Frontal cortex (tissue), 4 donors: ENCODE data around the gene RIPOR3. TPM values are rescaled to one million over a fixed set of nuclear protein-coding genes. Genes with fewer than 3 reads are reported as not detected.
"Not testable (repeated sequence)": the region's sequence is repeated elsewhere in the genome, so short reads cannot be mapped to it uniquely, and the experiment has no call there.

Experiments used
- DNase-seq, 2 donors: peaks; one replicate each; pipeline ENCODE4 v3.0.0; 2012; ENCODE audit warnings: low spot score in 2 of 2
- FAIRE-seq: peaks from 2 replicates; lab custom pipeline; 2012; peaks lifted over from hg19 to GRCh38; lab: Jason Lieb, UNC
- small RNA-seq: library from RNA; depleted of rRNA; stranded (forward); fragments of <200 nt; gene quantifications from one replicate; pipeline ENCODE3, GENCODE V24; 2014
- total RNA-seq: library from RNA; depleted of rRNA; stranded (reverse); fragments of >200 nt; gene quantifications from one replicate; pipeline ENCODE4 v1.2.3, GENCODE V29; 2014
- donor health status: control.
- donor health status: control.
- donor health status: control.

The RIPOR3 gene
- total RNA-seq, 1 donor from 2014 or later = 0.41 TPM

DNA sequence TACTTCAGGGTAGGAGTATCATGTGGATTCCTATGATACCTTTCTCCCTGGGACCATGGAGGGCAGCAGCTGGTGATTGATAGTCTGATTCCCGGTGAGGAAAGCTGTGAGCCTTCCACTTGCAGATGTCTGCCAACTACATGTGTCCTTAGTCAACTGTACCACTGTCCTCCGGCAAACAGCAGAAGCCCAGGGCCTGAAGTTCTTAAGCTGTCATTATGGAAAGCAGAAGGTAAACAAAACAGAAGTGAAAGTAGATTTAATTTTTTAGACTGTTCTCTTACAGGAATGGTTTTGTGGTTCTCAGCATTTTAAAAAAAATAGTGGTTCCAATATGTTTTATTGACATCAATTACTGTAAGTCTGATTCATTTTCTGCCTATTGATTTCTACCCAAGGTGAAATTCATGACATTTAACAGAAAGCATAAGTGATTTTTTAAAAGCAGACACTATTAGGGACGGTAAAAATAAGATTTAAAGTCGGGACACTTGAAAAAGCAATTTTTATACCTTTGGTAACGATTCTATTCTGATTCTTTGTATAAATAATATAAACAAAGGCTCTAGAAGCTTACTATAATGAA lies 144.5 kb downstream of the RIPOR3 start:
- DNase-seq (no peak), FAIRE-seq (no peak)

DNA sequence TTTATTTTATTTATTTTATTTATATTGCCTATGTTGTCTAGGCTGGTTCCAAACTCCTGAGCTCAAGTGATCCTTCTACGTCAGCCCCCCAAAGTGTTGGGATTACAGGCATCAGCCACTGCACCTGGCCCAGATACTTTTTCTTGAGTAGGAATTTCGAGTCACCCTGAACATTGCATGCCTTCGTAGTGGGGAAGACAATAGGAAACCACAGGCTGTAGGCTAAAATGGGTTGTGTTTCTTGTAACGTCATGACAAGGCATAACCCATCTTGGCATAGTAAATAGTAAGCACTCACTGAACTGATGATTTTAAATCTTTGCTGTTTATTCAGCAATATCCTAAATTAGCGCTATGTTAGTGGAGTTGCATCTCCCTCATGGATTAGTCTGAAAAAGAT lies 146.2 kb downstream of the RIPOR3 start:
- DNase-seq (no peak), FAIRE-seq (no peak)

DNA sequence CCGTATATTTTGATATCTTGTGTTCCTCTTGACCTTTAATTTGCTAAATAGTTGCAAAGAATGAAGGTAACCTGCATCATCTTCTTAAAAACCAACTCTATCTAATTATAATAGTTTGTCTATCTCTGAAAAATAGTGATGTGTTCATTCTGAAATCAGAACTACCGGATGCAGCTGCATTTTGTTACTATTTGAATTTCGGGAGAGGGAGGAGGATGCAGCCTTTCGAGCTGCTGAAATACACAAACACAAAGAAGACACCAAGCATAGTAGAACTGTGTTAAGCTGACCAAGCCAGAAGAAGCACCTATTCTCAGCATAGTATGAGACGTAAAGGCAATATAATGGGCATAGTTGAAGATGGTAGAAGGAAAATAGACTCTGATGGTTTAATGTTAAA lies 148.0 kb downstream of the RIPOR3 start:
- FAIRE-seq = no peak

GRCh38 chr20:50541606-50542041 lies 149.7 kb downstream of the RIPOR3 start:
- FAIRE-seq (no peak), DNase-seq (no peak)

More for the DNA sequence above, 148.0 kb downstream of the RIPOR3 start:
- no peak for DNase-seq

- DNase-seq (no peak), FAIRE-seq (no peak)
Observed at GRCh38 chr20:50540620-50541605, 150.4 kb downstream of the RIPOR3 start.

GRCh38 chr20:50539798-50540197 lies 151.5 kb downstream of the RIPOR3 start:
- DNase-seq, FAIRE-seq: not testable (repeated sequence)

DNA sequence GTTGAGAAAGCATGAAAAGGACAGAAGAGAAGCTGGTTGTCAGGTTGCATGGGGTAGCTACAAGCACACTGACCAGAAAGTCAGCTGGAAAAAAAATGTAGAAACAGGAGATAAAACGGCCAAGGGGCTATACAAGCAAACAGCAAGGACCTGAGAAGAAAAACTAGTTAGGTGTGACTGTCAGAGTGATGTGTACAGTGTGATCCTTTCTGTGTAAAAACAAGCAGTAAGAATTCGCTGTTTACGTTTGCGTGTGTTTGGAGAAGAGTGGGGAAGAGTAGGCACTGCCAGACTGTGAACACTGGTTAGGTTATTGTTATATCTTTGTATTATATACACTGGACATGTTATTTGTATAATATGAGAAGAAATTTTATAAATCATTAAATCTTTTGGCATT lies 153.1 kb downstream of the RIPOR3 start:
- FAIRE-seq = no peak
- DNase-seq = no peak

GRCh38 chr20:50537546-50538201 lies 153.7 kb downstream of the RIPOR3 start:
- no peak for DNase-seq
- FAIRE-seq = no peak

DNA sequence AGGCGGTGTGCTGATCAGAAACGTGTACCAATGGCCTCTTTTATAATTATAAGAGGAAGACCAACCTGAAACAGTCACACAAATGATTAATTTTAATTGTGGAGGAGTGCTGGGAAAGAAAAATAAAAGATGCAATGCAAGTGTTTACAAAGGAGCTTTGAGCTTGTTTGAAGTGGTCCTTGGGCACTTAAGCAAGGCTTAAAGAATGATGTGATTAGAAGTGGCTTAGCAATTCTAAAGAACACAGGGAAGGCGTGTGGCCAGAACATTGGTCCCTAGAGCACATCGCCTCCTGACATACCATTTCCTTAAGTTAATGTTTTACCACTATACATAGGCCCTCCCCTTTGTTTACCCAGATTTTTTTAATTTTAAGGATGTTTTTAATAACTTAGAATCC lies 155.0 kb downstream of the RIPOR3 start:
- FAIRE-seq = no peak
- no peak for DNase-seq

Small RNA genes lying within 50 kb of the gene (small RNA-seq; reads per million reads assigned to genes)
- gene MIR1302-5 = not detected
- not detected for gene MIR645
- gene RF00019 = not detected

Other genes starting within 250 kb of the RIPOR3 start
- 15.9 TPM for gene PTPN1, start 181.2 kb downstream of the RIPOR3 start, total RNA-seq
- 20.4 TPM for gene PARD6B, start 40.0 kb upstream of the RIPOR3 start, total RNA-seq
- gene BCAS4, start 103.5 kb upstream of the RIPOR3 start, total RNA-seq = 11.4 TPM
- gene ADNP, start 239.9 kb upstream of the RIPOR3 start, total RNA-seq = 68.1 TPM